ENCODE measurements around the gene SRPRB.

- TF ChIP-seq CTCF (conservative IDR thresholded peaks at IDR 0.05 in 1 of 2, IDR thresholded peaks at IDR 0.05 in 1 of 2; ENCODE audit: extremely low read depth in 1 of 2, insufficient read depth in 1 of 2, low read depth in 1 of 2, low read length in 2 of 2): peak; percentile 41 to 53
- no peak for TF ChIP-seq EZH2 (IDR thresholded peaks at IDR 0.05; ENCODE audit: borderline replicate concordance, low read length)
These were observed 16.4 kb downstream of the SRPRB start for GRCh38 chr3:133821767-133822638.

Measured in mammary epithelial cell (primary cell).